Metanephros (tissue), 1 donor: ENCODE results near the gene OR6K3. TPM values are rescaled to one million over a fixed set of nuclear protein-coding genes. Genes with fewer than 3 reads are reported as not detected.

ENCODE experiments used
- total RNA-seq: library from RNA; depleted of rRNA; stranded (reverse); fragments of >200 nt; gene quantifications from one replicate; pipeline ENCODE4 v1.2.3, GENCODE V29; 2014

The OR6K3 gene
- not detected for total RNA-seq

GRCh38 chr1:158720620-158721019, at the start of gene OR6K3:
OR6K3 (minus strand) TSS chr1:158720720; CDS start chr1:158718115, 2,605 bp downstream.

GRCh38 chr1:158754420-158754819, 33.9 kb upstream of the OR6K3 start, which contains the start of gene OR6K6:
OR6K6 (plus strand) TSS chr1:158754720; CDS start chr1:158754888, 168 bp downstream.

GRCh38 chr1:158700552-158700951, 20.0 kb downstream of the OR6K3 start, which contains the start of gene OR6K2:
OR6K2 (minus strand) TSS chr1:158700652; CDS start chr1:158700652, 0 bp downstream.

GRCh38 chr1:158686111-158687009, 34.2 kb downstream of the OR6K3 start, which contains the start of gene SPTA1:
SPTA1 (minus strand) TSS chr1:158686715; CDS start chr1:158686517, 198 bp downstream.

Other genes with a start within 250 kb of the OR6K3 start
- not detected for gene OR10R2, start 248.5 kb downstream of the OR6K3 start, total RNA-seq
- not detected for gene OR6Y1, start 166.3 kb downstream of the OR6K3 start, total RNA-seq
- gene OR6P1, start 150.1 kb downstream of the OR6K3 start, total RNA-seq = not detected
- not detected for gene OR10X1, start 140.8 kb downstream of the OR6K3 start, total RNA-seq
- gene OR10Z1, start 115.5 kb downstream of the OR6K3 start, total RNA-seq = not detected
- 22.7 TPM for gene SPTA1, start 34.0 kb downstream of the OR6K3 start, total RNA-seq
- gene OR6K2, start 20.1 kb downstream of the OR6K3 start, total RNA-seq = not detected
- not detected for gene OR6K6, start 34.0 kb upstream of the OR6K3 start, total RNA-seq
- not detected for gene OR6N1, start 51.5 kb upstream of the OR6K3 start, total RNA-seq
- gene OR6N2, start 60.5 kb upstream of the OR6K3 start, total RNA-seq = not detected
- gene MNDA, start 110.6 kb upstream of the OR6K3 start, total RNA-seq = 18.7 TPM
- gene PYHIN1, start 210.8 kb upstream of the OR6K3 start, total RNA-seq = 0.18 TPM